ENCODE measurements around the gene COL12A1.

DNA sequence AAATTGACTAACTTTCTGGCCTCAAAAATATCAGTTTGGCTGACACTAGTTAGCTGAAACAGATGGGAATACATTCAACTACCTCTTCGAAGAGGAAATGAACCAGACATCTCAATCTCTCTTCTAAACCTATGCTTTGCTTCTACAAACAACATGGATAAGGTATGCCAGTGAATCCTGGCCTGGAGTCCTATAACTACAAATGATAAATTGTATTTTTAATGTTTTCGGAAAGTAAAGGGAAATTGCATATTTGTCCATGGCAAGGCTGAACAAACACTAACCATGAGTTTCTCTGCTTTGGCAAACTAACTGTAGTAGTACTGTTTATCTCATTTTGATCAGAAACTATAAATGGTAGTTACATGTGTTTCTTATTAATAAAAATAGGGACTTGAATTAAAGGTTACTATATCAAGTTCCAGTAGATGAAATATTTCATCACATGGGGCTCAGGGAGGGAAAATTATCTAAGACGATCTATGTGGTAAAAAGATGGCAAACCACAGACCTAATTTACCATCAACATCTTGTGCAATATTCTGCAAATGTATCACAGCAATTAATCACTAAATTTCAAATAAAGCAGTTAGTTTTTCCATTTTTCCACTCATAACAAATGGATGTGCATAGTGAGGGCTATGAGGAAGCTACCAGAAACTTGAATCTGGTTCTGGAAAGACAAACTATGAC is 76.8 kb downstream of the COL12A1 start:
- TF ChIP-seq, protein P1, sequence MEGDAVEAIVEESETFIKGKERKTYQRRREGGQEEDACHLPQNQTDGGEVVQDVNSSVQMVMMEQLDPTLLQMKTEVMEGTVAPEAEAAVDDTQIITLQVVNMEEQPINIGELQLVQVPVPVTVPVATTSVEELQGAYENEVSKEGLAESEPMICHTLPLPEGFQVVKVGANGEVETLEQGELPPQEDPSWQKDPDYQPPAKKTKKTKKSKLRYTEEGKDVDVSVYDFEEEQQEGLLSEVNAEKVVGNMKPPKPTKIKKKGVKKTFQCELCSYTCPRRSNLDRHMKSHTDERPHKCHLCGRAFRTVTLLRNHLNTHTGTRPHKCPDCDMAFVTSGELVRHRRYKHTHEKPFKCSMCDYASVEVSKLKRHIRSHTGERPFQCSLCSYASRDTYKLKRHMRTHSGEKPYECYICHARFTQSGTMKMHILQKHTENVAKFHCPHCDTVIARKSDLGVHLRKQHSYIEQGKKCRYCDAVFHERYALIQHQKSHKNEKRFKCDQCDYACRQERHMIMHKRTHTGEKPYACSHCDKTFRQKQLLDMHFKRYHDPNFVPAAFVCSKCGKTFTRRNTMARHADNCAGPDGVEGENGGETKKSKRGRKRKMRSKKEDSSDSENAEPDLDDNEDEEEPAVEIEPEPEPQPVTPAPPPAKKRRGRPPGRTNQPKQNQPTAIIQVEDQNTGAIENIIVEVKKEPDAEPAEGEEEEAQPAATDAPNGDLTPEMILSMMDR (IDR thresholded peaks at IDR 0.05): no peak
- TF ChIP-seq POLR2A (IDR thresholded peaks at IDR 0.05): no peak
